GM12892 (cell line): Measurements from ENCODE around the gene CDX1.

ENCODE experiments used
- POLR2A ChIP-seq: IDR thresholded peaks from 2 replicates; pipeline ENCODE4 v1.6.1; 2011; ENCODE audit warnings: low read depth, low read length, control low read depth
- POLR2AphosphoS5 ChIP-seq: IDR thresholded peaks from 2 replicates; pipeline ENCODE4 v1.6.1; 2011; ENCODE audit warnings: low read depth, low read length, control low read depth
- TAF1 ChIP-seq: IDR thresholded peaks from 2 replicates; pipeline ENCODE4 v1.6.1; 2011; ENCODE audit warnings: low read depth, mild to moderate bottlenecking, control low read depth, low read length, borderline replicate concordance

DNA sequence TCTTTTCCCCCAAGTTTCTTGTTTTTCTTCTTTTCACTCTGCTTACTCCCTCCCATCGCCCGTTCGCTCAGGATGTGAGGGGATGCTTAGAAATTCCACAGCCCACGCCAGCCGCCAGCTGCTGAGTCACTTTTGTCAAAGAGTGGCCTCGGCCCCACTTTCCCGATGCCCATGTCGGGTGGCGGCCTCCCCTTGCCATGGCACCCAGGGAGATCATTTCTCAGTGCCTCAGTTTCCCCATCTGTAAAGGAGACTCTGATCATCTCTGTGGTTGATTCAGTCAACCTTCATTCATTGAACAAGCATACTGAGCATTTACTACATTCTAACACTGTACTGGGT, 10.6 kb upstream of the CDX1 start:
- no peak for TF ChIP-seq POLR2AphosphoS5
- no peak for TF ChIP-seq POLR2A
- no peak for TF ChIP-seq TAF1
